Breast epithelium (tissue), 4 donors: Measurements from ENCODE around the gene TPSB2. TPM values are rescaled to one million over a fixed set of nuclear protein-coding genes. Genes with fewer than 3 reads are reported as not detected.

Experiments used
- DNase-seq, 2 donors: peaks; one replicate each; pipeline ENCODE4 v3.0.0-alpha.2; 2019; ENCODE audit warnings: low spot score in 2 of 2
- H3K27ac ChIP-seq, 2 donors: fragments of 200-600 bp; sonication (generic) in 1 of 2; one replicate each; pipeline ENCODE4 v1.5.1; 2016 to 2019; ENCODE audit warnings: mild to moderate bottlenecking in 1 of 2
- H3K27me3 ChIP-seq, 2 donors: fragments of 200-600 bp; sonication (generic) in 1 of 2; one replicate each; pipeline versions ENCODE4 v1.5.1 to v1.6.0; 2017 to 2019; ENCODE audit warnings: control low read depth in 1 of 2, mild to moderate bottlenecking in 1 of 2
- H3K36me3 ChIP-seq: fragments of 200-600 bp; one replicate; pipeline ENCODE4 v1.5.1; 2019
- H3K4me1 ChIP-seq, 2 donors: fragments of 200-600 bp; sonication (generic); one replicate each; pipeline ENCODE4 v1.5.1; 2016 to 2019; ENCODE audit warnings: control low read depth in 1 of 2
- H3K4me3 ChIP-seq, 3 donors: fragments of 200-600 bp; sonication (generic); 1 replicate in 2 of 3; 2 replicates in 1 of 3; pipeline ENCODE4 v1.5.1; 2016 to 2019; ENCODE audit warnings: mild to moderate bottlenecking in 3 of 3, moderate library complexity in 2 of 3
- H3K9me3 ChIP-seq, 2 donors: fragments of 200-600 bp; sonication (generic) in 1 of 2; one replicate each; pipeline ENCODE4 v1.5.1; 2016 to 2019; ENCODE audit warnings: control low read depth in 1 of 2
- POLR2A ChIP-seq: fragments of 450-650 bp; IDR thresholded peaks from one replicate; pipeline ENCODE4 v1.6.1; 2016; ENCODE audit warnings: antibody characterized with exemption, mild to moderate bottlenecking, moderate library complexity
- POLR2AphosphoS5 ChIP-seq, 3 donors: sonication (generic); formaldehyde crosslinking; IDR thresholded peaks; one replicate each; pipeline ENCODE4 v1.6.1; 2017; ENCODE audit warnings: antibody characterized with exemption in 3 of 3
- intact Hi-C: fragments of 100-400 bp; cut with DNase I; formaldehyde crosslinking; loops from one replicate; pipeline ENCODE4 v1.15.1; 2023; ENCODE audit warnings: low total_unique reads
- total RNA-seq, 3 donors: library from RNA; depleted of rRNA; stranded (reverse); fragments of >200 nt; gene quantifications; one replicate each; pipeline ENCODE4 v1.1.0, GENCODE V29; 2016
- TF ChIP-seq, protein P1 (sequence below), 3 donors: fragments of 450-650 bp; IDR thresholded peaks; one replicate each; pipeline ENCODE4 v1.5.1; 2016 to 2017; ENCODE audit warnings: antibody characterized with exemption in 3 of 3, mild to moderate bottlenecking in 3 of 3, moderate library complexity in 3 of 3

The TPSB2 gene
- total RNA-seq, 3 donors from 2014 or later: 5.6 to 195 (median 22.4) TPM

DNA sequence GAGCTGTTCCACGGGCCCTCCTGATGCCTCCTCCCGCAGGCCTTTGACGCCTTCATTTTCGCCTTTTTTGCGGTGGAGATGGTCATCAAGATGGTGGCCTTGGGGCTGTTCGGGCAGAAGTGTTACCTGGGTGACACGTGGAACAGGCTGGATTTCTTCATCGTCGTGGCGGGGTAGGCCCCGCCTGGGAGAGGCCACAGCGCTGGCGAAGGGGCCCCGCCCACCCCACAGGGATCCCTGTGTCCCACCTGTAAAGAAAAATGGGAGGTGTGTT, 34.7 kb downstream of the TPSB2 start:
- peaks cover 4 to 63% of the 10 kb centered on the region in 2 donors for H3K27me3 ChIP-seq
- no peak for DNase-seq
- H3K4me1 ChIP-seq: no peaks in the 10 kb centered on the region
- no peak for TF ChIP-seq POLR2A
- TF ChIP-seq POLR2AphosphoS5 (IDR thresholded peaks at IDR 0.05): no peak
- TF ChIP-seq, protein P1, sequence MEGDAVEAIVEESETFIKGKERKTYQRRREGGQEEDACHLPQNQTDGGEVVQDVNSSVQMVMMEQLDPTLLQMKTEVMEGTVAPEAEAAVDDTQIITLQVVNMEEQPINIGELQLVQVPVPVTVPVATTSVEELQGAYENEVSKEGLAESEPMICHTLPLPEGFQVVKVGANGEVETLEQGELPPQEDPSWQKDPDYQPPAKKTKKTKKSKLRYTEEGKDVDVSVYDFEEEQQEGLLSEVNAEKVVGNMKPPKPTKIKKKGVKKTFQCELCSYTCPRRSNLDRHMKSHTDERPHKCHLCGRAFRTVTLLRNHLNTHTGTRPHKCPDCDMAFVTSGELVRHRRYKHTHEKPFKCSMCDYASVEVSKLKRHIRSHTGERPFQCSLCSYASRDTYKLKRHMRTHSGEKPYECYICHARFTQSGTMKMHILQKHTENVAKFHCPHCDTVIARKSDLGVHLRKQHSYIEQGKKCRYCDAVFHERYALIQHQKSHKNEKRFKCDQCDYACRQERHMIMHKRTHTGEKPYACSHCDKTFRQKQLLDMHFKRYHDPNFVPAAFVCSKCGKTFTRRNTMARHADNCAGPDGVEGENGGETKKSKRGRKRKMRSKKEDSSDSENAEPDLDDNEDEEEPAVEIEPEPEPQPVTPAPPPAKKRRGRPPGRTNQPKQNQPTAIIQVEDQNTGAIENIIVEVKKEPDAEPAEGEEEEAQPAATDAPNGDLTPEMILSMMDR (IDR thresholded peaks at IDR 0.05): no peak
- no peak overlapping the region for H3K27ac ChIP-seq
- H3K4me3 ChIP-seq: no peak overlapping the region
- intact Hi-C loops: no loop called here
- H3K9me3 ChIP-seq: peaks cover 0 to 5% of the 10 kb centered on the region in 2 donors
- H3K36me3 ChIP-seq: no peaks in the 10 kb centered on the region

DNA sequence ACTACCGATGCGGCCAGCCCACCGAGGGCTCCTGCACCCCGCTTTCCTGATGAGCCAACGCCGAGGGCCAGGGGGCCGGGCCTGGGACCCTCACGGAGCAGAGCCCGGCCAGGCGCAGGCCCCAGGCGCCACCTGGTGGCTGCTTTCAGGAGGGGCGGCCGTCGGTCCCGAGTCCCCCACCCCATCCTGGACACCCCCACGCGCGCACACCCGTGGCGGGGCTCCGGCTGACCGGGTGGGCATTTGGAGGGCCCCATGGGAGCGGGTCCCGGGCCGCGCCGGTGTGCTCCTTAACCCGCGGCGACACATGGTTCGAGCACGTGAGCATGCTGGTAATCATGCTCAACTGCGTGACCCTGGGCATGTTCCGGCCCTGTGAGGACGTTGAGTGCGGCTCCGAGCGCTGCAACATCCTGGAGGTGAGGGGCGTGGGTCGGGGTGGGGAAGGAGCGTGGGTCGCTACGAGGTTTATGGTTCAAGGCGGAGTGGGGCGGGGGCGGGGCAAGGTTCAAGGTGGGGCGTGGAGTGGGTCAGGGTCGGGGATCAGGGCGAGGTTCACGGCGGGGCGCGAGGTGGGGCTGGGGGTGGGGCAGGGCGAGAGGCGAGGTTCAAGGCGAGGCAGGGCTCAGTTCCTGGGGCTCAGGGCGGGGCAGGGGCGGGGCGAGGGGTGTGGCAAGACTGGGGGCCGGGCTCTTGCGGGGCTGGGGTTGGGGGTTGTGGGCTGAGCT, 35.2 kb downstream of the TPSB2 start:
- no peak for DNase-seq
- no peaks in the 10 kb centered on the region for H3K4me1 ChIP-seq
- H3K36me3 ChIP-seq: no peaks in the 10 kb centered on the region
- H3K27me3 ChIP-seq: peaks cover 4 to 68% of the 10 kb centered on the region in 2 donors
- no peak overlapping the region for H3K4me3 ChIP-seq
- H3K9me3 ChIP-seq: peaks cover 0 to 5% of the 10 kb centered on the region in 2 donors
- no peak overlapping the region for H3K27ac ChIP-seq
- intact Hi-C loops: no loop called here
- TF ChIP-seq, protein P1 (IDR thresholded peaks at IDR 0.05): peak in 2 of 3 donors; percentile 61 to 64
- no peak for TF ChIP-seq POLR2A
- no peak for TF ChIP-seq POLR2AphosphoS5 (IDR thresholded peaks at IDR 0.05)

DNA sequence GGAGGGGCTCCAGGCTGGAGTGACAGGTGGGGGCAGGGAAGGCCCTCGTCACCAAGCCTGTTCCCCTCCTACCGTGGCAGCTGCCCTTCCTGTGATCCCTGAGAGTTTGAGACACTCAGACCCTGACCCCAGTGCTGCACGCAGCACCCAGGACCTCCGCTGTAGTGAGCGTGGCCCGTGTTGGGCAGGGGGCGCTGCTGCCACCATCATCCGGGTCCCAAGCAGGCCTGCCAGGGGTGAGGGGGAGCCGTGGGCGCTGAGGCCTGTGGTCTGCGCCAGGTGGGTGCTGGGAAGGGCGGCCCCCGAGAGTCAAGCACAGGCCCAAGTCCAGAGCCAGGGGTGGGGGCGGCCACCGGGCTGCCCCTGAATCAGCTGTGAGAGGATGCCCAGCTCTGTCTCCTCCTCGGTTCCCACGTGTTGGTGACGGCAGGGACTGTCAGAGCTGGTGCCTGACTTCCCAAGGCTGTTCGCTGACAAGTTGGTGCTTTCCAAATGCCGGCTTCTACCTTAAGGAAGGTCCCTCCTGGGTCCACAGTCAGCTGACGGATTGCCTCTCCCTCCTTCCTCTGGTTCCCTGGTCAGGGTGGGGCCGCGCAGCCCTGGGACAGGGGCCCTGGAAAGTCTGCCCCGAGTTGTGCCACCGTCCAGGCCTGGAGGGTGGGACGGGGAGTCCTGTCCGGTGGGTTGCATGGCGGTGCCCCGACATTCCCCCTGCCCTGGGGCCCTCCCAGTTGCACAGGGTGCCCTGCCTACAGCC, 36.0 kb downstream of the TPSB2 start:
- Histone ChIP-seq H3K36me3 (no peaks in the 10 kb centered on the region), H3K9me3 (peaks cover 0 to 5% of the 10 kb centered on the region in 2 donors), H3K27ac (no peak overlapping the region), H3K4me3 (no peak overlapping the region), H3K27me3 (peaks cover 4 to 74% of the 10 kb centered on the region in 2 donors), H3K4me1 (no peaks in the 10 kb centered on the region)
- DNase-seq: no peak
- intact Hi-C loops: no loop called here
- TF ChIP-seq POLR2AphosphoS5 (IDR thresholded peaks at IDR 0.05): no peak
- TF ChIP-seq POLR2A: no peak
- TF ChIP-seq, protein P1 (IDR thresholded peaks at IDR 0.05): no peak

DNA sequence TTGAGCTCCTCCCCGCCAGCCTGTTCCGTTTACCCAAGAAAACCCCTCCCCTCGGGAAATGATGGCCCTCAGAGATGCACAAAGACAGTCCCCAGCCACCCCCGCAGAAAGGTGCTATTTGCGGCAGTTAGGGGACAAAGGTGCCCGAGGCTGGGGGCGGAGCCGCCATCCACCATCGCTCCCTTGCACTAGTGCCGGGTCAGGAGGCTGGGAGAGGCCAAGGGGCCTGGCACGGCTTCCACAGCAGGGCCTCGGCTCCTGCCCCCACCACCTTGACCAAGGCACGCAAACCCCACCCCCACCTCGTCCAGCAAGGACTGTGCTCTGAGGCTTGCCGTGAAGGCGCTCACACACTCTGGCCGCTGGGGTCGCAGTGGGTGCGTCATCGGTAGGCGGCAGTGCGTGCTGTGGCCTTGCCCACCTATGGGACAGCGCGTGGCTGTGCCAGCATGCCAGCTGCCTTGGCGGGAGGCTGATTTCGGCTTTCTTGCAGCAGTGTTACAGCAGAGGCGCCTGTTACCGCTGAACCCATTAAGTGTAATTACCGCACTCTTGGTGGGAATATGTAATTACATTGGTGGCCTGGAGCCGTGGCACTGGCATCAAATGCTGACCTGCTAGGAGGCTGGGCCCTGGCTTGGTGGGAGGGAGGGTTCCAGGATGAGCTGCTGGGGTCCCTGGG, 36.7 kb downstream of the TPSB2 start:
- Histone ChIP-seq H3K27me3 (peaks cover 4 to 79% of the 10 kb centered on the region in 2 donors), H3K4me3 (no peak overlapping the region), H3K4me1 (no peaks in the 10 kb centered on the region), H3K9me3 (peaks cover 0 to under 1% of the 10 kb centered on the region in 2 donors), H3K36me3 (no peaks in the 10 kb centered on the region), H3K27ac (no peak overlapping the region)
- intact Hi-C loops: no loop called here
- no peak for DNase-seq
- TF ChIP-seq POLR2AphosphoS5 (IDR thresholded peaks at IDR 0.05) (no peak), POLR2A (no peak)
- TF ChIP-seq, protein P1 (IDR thresholded peaks at IDR 0.05): no peak
